ENCODE data around the gene KLK8. TPM values are rescaled to one million over a fixed set of nuclear protein-coding genes. Genes with fewer than 3 reads are reported as not detected.

The KLK8 gene
- total RNA-seq, 1 experiment from 2014 or later: 4.4 TPM

DNA sequence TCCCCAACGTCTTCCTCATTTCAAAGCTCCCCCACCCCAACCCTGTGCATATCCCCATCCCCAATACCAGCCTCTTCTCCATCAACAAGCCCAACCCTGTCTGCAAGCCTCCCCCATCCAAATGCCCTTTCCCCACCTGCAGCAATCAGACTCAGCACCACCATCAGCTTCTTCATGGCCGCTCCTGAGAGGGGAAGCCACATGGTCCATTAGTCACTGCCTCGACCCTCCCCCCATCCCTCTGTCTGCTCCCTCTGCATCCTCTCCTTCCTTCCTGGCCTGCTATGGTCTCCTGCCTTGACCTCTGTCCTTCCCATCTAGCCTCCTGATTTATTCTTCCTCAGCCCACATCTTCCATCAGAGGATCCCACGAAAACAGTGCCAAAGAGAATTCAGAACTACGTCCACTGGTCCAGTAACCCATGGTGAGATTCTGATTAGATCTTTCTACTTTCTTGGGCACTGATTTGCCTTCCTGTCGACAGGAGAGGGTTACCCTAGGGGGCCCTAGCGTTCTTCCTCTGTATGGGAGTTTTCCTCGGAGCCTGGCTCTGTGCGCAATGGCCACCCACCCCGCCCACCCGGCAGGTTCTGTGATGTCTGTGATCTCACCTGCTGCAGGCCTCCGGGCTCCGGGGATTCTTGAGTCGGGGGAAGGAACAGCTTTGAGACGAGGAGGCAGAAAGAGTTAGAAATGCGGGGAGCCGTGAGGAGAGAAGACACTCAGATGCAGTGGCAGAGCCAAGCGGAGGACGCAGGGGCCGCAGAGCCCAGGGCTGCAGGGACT lies 33.3 kb downstream of the KLK8 start (continued):
- TF ChIP-seq NR3C1 (CRISPR knock-in tag; conservative IDR thresholded peaks at IDR 0.05; ENCODE audit: low read depth) (no peak), ZNF232 (CRISPR knock-in tag; IDR thresholded peaks at IDR 0.05) (no peak), KAT7 (CRISPR knock-in tag; IDR thresholded peaks at IDR 0.05; ENCODE audit: borderline replicate concordance) (no peak), JUN (CRISPR knock-in tag; IDR thresholded peaks at IDR 0.05) (no peak), ZBTB21 (CRISPR knock-in tag; IDR thresholded peaks at IDR 0.05; ENCODE audit: borderline replicate concordance) (no peak)
- TF ChIP-seq, protein P1, sequence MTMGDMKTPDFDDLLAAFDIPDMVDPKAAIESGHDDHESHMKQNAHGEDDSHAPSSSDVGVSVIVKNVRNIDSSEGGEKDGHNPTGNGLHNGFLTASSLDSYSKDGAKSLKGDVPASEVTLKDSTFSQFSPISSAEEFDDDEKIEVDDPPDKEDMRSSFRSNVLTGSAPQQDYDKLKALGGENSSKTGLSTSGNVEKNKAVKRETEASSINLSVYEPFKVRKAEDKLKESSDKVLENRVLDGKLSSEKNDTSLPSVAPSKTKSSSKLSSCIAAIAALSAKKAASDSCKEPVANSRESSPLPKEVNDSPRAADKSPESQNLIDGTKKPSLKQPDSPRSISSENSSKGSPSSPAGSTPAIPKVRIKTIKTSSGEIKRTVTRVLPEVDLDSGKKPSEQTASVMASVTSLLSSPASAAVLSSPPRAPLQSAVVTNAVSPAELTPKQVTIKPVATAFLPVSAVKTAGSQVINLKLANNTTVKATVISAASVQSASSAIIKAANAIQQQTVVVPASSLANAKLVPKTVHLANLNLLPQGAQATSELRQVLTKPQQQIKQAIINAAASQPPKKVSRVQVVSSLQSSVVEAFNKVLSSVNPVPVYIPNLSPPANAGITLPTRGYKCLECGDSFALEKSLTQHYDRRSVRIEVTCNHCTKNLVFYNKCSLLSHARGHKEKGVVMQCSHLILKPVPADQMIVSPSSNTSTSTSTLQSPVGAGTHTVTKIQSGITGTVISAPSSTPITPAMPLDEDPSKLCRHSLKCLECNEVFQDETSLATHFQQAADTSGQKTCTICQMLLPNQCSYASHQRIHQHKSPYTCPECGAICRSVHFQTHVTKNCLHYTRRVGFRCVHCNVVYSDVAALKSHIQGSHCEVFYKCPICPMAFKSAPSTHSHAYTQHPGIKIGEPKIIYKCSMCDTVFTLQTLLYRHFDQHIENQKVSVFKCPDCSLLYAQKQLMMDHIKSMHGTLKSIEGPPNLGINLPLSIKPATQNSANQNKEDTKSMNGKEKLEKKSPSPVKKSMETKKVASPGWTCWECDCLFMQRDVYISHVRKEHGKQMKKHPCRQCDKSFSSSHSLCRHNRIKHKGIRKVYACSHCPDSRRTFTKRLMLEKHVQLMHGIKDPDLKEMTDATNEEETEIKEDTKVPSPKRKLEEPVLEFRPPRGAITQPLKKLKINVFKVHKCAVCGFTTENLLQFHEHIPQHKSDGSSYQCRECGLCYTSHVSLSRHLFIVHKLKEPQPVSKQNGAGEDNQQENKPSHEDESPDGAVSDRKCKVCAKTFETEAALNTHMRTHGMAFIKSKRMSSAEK (CRISPR knock-in tag; IDR thresholded peaks at IDR 0.05; ENCODE audit: borderline replicate concordance): no peak
- TF ChIP-seq, protein P2, sequence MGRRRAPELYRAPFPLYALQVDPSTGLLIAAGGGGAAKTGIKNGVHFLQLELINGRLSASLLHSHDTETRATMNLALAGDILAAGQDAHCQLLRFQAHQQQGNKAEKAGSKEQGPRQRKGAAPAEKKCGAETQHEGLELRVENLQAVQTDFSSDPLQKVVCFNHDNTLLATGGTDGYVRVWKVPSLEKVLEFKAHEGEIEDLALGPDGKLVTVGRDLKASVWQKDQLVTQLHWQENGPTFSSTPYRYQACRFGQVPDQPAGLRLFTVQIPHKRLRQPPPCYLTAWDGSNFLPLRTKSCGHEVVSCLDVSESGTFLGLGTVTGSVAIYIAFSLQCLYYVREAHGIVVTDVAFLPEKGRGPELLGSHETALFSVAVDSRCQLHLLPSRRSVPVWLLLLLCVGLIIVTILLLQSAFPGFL (CRISPR knock-in tag; IDR thresholded peaks at IDR 0.05; ENCODE audit: borderline replicate concordance): no peak
- TF ChIP-seq, protein P3, sequence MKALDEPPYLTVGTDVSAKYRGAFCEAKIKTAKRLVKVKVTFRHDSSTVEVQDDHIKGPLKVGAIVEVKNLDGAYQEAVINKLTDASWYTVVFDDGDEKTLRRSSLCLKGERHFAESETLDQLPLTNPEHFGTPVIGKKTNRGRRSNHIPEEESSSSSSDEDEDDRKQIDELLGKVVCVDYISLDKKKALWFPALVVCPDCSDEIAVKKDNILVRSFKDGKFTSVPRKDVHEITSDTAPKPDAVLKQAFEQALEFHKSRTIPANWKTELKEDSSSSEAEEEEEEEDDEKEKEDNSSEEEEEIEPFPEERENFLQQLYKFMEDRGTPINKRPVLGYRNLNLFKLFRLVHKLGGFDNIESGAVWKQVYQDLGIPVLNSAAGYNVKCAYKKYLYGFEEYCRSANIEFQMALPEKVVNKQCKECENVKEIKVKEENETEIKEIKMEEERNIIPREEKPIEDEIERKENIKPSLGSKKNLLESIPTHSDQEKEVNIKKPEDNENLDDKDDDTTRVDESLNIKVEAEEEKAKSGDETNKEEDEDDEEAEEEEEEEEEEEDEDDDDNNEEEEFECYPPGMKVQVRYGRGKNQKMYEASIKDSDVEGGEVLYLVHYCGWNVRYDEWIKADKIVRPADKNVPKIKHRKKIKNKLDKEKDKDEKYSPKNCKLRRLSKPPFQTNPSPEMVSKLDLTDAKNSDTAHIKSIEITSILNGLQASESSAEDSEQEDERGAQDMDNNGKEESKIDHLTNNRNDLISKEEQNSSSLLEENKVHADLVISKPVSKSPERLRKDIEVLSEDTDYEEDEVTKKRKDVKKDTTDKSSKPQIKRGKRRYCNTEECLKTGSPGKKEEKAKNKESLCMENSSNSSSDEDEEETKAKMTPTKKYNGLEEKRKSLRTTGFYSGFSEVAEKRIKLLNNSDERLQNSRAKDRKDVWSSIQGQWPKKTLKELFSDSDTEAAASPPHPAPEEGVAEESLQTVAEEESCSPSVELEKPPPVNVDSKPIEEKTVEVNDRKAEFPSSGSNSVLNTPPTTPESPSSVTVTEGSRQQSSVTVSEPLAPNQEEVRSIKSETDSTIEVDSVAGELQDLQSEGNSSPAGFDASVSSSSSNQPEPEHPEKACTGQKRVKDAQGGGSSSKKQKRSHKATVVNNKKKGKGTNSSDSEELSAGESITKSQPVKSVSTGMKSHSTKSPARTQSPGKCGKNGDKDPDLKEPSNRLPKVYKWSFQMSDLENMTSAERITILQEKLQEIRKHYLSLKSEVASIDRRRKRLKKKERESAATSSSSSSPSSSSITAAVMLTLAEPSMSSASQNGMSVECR (CRISPR knock-in tag; IDR thresholded peaks at IDR 0.05; ENCODE audit: borderline replicate concordance): no peak
- TF ChIP-seq, protein P4, sequence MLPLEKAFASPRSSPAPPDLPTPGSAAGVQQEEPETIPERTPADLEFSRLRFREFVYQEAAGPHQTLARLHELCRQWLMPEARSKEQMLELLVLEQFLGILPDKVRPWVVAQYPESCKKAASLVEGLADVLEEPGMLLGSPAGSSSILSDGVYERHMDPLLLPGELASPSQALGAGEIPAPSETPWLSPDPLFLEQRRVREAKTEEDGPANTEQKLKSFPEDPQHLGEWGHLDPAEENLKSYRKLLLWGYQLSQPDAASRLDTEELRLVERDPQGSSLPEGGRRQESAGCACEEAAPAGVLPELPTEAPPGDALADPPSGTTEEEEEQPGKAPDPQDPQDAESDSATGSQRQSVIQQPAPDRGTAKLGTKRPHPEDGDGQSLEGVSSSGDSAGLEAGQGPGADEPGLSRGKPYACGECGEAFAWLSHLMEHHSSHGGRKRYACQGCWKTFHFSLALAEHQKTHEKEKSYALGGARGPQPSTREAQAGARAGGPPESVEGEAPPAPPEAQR (CRISPR knock-in tag; IDR thresholded peaks at IDR 0.05): no peak

DNA sequence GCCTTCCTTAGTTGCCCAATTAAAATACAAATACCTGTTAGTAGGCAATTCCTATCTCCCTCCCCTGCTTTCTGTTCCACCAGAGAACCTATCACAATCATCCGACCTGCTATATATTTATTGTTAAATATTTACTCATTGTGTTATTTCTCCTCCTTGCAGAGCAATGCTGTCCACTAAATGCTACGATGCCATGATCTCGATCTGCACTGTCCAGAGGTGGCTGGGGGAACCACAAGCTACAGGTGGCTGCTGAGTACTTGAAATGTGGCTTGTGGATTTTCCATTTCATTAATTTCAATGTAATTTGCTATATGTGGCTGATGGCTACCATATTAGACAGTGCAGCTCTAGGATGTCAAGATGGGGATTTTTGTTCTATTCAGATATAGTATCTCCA lies 37.1 kb downstream of the KLK8 start:
- ChIA-PET POLR2A (no interaction called here), CTCF (interaction anchor here (1.4 kb wide), 1 partner anchor 52 kb away, joined by 3 read pairs; no protein-coding TSS in a partner anchor)
- no peak overlapping the region for H3K4me3 Mint-ChIP-seq
- peaks cover 7% of the 10 kb centered on the region for H3K4me1 Mint-ChIP-seq
- no peak overlapping the region for H3K27ac Mint-ChIP-seq
- peaks cover 35% of the 10 kb centered on the region for H3K27me3 Mint-ChIP-seq (ENCODE audit: low read depth)
- no peak for DNase-seq (ENCODE audit: low spot score)
- H3K9me3 Mint-ChIP-seq: peaks cover 23% of the 10 kb centered on the region
- H3K36me3 Mint-ChIP-seq: no peaks in the 10 kb centered on the region
- ATAC-seq: no peak
- TF ChIP-seq NFATC4 (CRISPR knock-in tag; IDR thresholded peaks at IDR 0.05): no peak
- TF ChIP-seq, protein P5, sequence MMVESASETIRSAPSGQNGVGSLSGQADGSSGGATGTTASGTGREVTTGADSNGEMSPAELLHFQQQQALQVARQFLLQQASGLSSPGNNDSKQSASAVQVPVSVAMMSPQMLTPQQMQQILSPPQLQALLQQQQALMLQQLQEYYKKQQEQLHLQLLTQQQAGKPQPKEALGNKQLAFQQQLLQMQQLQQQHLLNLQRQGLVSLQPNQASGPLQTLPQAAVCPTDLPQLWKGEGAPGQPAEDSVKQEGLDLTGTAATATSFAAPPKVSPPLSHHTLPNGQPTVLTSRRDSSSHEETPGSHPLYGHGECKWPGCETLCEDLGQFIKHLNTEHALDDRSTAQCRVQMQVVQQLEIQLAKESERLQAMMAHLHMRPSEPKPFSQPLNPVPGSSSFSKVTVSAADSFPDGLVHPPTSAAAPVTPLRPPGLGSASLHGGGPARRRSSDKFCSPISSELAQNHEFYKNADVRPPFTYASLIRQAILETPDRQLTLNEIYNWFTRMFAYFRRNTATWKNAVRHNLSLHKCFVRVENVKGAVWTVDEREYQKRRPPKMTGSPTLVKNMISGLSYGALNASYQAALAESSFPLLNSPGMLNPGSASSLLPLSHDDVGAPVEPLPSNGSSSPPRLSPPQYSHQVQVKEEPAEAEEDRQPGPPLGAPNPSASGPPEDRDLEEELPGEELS (CRISPR knock-in tag; IDR thresholded peaks at IDR 0.05): no peak
- no peak for TF ChIP-seq EMX1 (CRISPR knock-in tag; IDR thresholded peaks at IDR 0.05)
- TF ChIP-seq, protein P6, sequence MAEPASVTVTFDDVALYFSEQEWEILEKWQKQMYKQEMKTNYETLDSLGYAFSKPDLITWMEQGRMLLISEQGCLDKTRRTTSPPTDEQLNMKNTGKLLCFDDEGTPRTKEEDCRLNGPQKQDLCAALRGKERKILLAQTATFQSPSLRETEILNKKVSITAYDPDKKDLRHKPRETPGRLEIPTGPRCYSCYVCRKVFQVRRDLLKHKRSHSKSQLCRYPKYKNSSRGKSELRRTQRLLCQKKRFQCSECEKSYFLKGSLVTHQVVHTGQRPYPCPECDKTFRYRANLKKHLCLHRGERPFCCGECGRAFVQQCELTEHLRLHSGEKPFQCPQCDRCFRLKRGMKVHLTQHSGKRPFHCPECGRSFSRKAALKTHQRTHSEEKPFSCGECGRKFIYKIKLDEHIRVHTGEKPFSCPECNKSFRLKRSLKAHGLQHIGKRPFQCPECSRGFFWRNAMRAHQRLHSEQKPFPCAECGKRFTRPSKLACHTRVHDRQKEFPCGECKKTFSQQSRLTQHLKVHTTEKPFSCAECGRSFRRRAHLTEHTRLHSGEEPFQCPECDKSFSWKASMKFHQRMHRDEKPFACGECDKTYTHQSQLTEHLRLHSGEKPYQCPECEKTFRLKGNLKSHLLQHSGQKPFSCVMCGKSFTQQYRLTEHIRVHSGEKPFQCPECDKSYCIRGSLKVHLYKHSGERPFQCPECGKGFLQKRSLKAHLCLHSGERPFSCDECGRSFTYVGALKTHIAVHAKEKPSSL (CRISPR knock-in tag; conservative IDR thresholded peaks at IDR 0.05): no peak

Data from WTC11 (cell line).